WTC11 (cell line): ENCODE data around the gene WNT3A. TPM values are rescaled to one million over a fixed set of nuclear protein-coding genes. Genes with fewer than 3 reads are reported as not detected.

ENCODE experiments used
- ATAC-seq: fragments of 200-7000 bp; cut with Tn5 transposase; 2 replicates; pipeline ENCODE4 v1.10.0; 2021; ENCODE audit warnings: mild to moderate bottlenecking, moderate library complexity
- CTCF ChIA-PET: fragments of 300-600 bp; sonication (Branson Sonifier 250); formaldehyde crosslinking; loops from one replicate; lab custom pipeline; 2021; ENCODE audit warnings: antibody characterized with exemption; lab: Charles Lee
- POLR2A ChIA-PET: fragments of 350-600 bp; sonication (Branson Sonifier 250); formaldehyde crosslinking; loops from one replicate; lab custom pipeline; 2021; ENCODE audit warnings: antibody characterized with exemption; lab: Charles Lee
- DNase-seq: peaks from one replicate; pipeline ENCODE4 v3.0.0; 2021; ENCODE audit warnings: low spot score
- H3K27ac Mint-ChIP-seq: 2 replicates; pipeline ENCODE4 v1.8.0; 2021; ENCODE audit warnings: mixed read lengths
- H3K27me3 Mint-ChIP-seq: 2 replicates; pipeline ENCODE4 v1.8.0; 2021; ENCODE audit warnings: low read depth, mild to moderate bottlenecking, moderate library complexity, mixed read lengths
- H3K36me3 Mint-ChIP-seq: 2 replicates; pipeline ENCODE4 v1.8.0; 2021; ENCODE audit warnings: mixed read lengths
- H3K4me1 Mint-ChIP-seq: 2 replicates; pipeline ENCODE4 v1.8.0; 2022; ENCODE audit warnings: mixed read lengths
- H3K4me3 Mint-ChIP-seq: 2 replicates; pipeline ENCODE4 v1.8.0; 2021; ENCODE audit warnings: mild to moderate bottlenecking, moderate library complexity, mixed read lengths
- H3K9me3 Mint-ChIP-seq: 2 replicates; pipeline ENCODE4 v1.8.0; 2021; ENCODE audit warnings: mixed read lengths
- ETV6 ChIP-seq: sonication (generic); formaldehyde crosslinking; IDR thresholded peaks from 2 replicates; pipeline ENCODE4 v1.8.1; 2022; ENCODE audit warnings: mild to moderate bottlenecking, missing genetic modification reagents
- GTF2I ChIP-seq: fragments of 250-450 bp; sonication (Bioruptor Pico); conservative IDR thresholded peaks from 2 replicates; pipeline ENCODE4 v1.4.0; 2021; ENCODE audit warnings: mild to moderate bottlenecking
- IRF2 ChIP-seq: sonication (generic); formaldehyde crosslinking; IDR thresholded peaks from 2 replicates; pipeline ENCODE4 v1.8.0; 2022; ENCODE audit warnings: low read depth, missing genetic modification reagents, borderline replicate concordance
- NR1H2 ChIP-seq: sonication (generic); formaldehyde crosslinking; IDR thresholded peaks from 2 replicates; pipeline ENCODE4 v1.9.0; 2021; ENCODE audit warnings: mild to moderate bottlenecking, moderate library complexity, missing genetic modification reagents
- RORB ChIP-seq: fragments of 250-450 bp; sonication (Bioruptor Pico); IDR thresholded peaks from 2 replicates; pipeline ENCODE4 v1.9.0; 2021; ENCODE audit warnings: mild to moderate bottlenecking
- SMAD3 ChIP-seq: sonication (generic); formaldehyde crosslinking; IDR thresholded peaks from 2 replicates; pipeline ENCODE4 v1.8.0; 2022; ENCODE audit warnings: missing genetic modification reagents, mild to moderate bottlenecking, borderline replicate concordance
- ZNF219 ChIP-seq: sonication (generic); formaldehyde crosslinking; IDR thresholded peaks from 2 replicates; pipeline ENCODE4 v1.8.0; 2023; ENCODE audit warnings: missing genetic modification reagents, mild to moderate bottlenecking, borderline replicate concordance
- ZNF317 ChIP-seq: sonication (generic); formaldehyde crosslinking; IDR thresholded peaks from 2 replicates; pipeline ENCODE4 v1.8.1; 2023; ENCODE audit warnings: low read depth, mild to moderate bottlenecking, moderate library complexity, missing genetic modification reagents, borderline replicate concordance
- total RNA-seq: library from RNA; stranded (reverse); gene quantifications from 3 replicates; pipeline ENCODE4 v1.2.3, GENCODE V29; 2021
- TF ChIP-seq, protein P1 (sequence below): sonication (generic); formaldehyde crosslinking; IDR thresholded peaks from 2 replicates; pipeline ENCODE4 v1.8.1; 2023; ENCODE audit warnings: mild to moderate bottlenecking, missing genetic modification reagents
- TF ChIP-seq, protein P2 (sequence below): sonication (generic); formaldehyde crosslinking; conservative IDR thresholded peaks from 2 replicates; pipeline ENCODE4 v1.8.1; 2023; ENCODE audit warnings: mild to moderate bottlenecking, low read depth, missing genetic modification reagents, moderate library complexity
- TF ChIP-seq, protein P3 (sequence below): fragments of 250-450 bp; sonication (Bioruptor Pico); IDR thresholded peaks from 2 replicates; pipeline ENCODE4 v1.9.0; 2021; ENCODE audit warnings: mild to moderate bottlenecking, borderline replicate concordance
- TF ChIP-seq, protein P4 (sequence below): fragments of 250-450 bp; sonication (Bioruptor Pico); IDR thresholded peaks from 2 replicates; pipeline ENCODE4 v1.9.0; 2021; ENCODE audit warnings: moderate library complexity, mild to moderate bottlenecking, inconsistent platforms, borderline replicate concordance
- TF ChIP-seq, protein P5 (sequence below): sonication (generic); formaldehyde crosslinking; IDR thresholded peaks from 2 replicates; pipeline ENCODE4 v1.8.1; 2023; ENCODE audit warnings: mild to moderate bottlenecking, moderate library complexity, missing genetic modification reagents
- TF ChIP-seq, protein P6 (sequence below): sonication (generic); formaldehyde crosslinking; IDR thresholded peaks from 2 replicates; pipeline ENCODE4 v1.8.1; 2022; ENCODE audit warnings: mild to moderate bottlenecking, missing genetic modification reagents, moderate library complexity, borderline replicate concordance
- TF ChIP-seq, protein P7 (sequence below): sonication (generic); formaldehyde crosslinking; IDR thresholded peaks from 2 replicates; pipeline ENCODE4 v1.8.0; 2022; ENCODE audit warnings: mild to moderate bottlenecking, missing genetic modification reagents

WNT3A gene
- total RNA-seq, 1 experiment from 2014 or later = 0.17 TPM

DNA sequence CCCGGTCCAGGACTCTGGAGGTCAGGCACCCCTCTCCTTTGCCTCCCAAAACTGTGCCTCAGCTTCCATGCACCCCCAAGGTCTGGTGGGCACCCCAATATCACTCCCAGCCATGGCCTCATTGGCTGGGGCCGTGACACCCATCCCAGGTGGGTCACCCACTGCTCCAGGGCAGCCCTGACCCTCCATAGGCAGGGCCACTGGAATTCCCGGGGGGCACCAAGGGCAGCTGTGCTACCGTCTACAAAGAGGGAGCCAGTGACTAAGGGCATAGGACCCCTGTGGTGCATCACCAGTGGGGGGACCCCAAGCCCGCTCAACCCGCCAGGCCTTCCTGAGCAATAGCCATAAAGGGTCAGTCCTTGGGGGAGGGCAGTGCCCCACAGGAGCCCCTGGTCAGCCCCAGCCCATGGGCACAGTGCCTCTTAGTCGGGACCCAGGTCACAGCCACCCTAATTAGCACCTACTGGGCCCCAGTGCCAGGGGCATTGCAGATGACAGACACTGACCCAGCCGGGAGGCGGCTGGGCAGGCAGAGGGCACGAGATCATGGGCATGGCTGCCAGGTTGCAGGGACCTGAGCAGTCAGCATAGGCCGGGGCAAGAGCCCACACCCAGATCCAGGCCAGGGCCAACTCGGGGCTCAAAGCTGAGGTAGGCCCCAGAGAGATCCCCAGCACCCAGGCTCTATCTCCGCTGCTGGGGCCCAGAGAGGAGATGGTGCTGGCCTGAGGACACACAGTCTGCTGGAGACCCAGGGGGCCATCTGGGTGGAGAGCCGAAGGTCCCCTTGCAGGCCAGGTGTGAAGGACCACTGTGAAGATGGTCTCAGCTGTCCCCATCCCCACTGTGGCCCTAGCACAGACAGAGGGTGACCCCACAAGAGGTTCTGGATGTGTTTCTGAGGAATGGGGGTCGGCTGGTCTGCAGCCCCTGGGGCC, 56.7 kb downstream of the WNT3A start:
- TF ChIP-seq, protein P1, sequence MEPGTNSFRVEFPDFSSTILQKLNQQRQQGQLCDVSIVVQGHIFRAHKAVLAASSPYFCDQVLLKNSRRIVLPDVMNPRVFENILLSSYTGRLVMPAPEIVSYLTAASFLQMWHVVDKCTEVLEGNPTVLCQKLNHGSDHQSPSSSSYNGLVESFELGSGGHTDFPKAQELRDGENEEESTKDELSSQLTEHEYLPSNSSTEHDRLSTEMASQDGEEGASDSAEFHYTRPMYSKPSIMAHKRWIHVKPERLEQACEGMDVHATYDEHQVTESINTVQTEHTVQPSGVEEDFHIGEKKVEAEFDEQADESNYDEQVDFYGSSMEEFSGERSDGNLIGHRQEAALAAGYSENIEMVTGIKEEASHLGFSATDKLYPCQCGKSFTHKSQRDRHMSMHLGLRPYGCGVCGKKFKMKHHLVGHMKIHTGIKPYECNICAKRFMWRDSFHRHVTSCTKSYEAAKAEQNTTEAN = no peak
- TF ChIP-seq, protein P2, sequence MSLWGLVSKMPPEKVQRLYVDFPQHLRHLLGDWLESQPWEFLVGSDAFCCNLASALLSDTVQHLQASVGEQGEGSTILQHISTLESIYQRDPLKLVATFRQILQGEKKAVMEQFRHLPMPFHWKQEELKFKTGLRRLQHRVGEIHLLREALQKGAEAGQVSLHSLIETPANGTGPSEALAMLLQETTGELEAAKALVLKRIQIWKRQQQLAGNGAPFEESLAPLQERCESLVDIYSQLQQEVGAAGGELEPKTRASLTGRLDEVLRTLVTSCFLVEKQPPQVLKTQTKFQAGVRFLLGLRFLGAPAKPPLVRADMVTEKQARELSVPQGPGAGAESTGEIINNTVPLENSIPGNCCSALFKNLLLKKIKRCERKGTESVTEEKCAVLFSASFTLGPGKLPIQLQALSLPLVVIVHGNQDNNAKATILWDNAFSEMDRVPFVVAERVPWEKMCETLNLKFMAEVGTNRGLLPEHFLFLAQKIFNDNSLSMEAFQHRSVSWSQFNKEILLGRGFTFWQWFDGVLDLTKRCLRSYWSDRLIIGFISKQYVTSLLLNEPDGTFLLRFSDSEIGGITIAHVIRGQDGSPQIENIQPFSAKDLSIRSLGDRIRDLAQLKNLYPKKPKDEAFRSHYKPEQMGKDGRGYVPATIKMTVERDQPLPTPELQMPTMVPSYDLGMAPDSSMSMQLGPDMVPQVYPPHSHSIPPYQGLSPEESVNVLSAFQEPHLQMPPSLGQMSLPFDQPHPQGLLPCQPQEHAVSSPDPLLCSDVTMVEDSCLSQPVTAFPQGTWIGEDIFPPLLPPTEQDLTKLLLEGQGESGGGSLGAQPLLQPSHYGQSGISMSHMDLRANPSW (CRISPR knock-in tag) = no peak
- TF ChIP-seq IRF2 (CRISPR knock-in tag) = no peak
- no peak for TF ChIP-seq GTF2I (CRISPR knock-in tag)
- TF ChIP-seq ETV6 = no peak
- no peak for TF ChIP-seq ZNF219
- TF ChIP-seq, protein P3, sequence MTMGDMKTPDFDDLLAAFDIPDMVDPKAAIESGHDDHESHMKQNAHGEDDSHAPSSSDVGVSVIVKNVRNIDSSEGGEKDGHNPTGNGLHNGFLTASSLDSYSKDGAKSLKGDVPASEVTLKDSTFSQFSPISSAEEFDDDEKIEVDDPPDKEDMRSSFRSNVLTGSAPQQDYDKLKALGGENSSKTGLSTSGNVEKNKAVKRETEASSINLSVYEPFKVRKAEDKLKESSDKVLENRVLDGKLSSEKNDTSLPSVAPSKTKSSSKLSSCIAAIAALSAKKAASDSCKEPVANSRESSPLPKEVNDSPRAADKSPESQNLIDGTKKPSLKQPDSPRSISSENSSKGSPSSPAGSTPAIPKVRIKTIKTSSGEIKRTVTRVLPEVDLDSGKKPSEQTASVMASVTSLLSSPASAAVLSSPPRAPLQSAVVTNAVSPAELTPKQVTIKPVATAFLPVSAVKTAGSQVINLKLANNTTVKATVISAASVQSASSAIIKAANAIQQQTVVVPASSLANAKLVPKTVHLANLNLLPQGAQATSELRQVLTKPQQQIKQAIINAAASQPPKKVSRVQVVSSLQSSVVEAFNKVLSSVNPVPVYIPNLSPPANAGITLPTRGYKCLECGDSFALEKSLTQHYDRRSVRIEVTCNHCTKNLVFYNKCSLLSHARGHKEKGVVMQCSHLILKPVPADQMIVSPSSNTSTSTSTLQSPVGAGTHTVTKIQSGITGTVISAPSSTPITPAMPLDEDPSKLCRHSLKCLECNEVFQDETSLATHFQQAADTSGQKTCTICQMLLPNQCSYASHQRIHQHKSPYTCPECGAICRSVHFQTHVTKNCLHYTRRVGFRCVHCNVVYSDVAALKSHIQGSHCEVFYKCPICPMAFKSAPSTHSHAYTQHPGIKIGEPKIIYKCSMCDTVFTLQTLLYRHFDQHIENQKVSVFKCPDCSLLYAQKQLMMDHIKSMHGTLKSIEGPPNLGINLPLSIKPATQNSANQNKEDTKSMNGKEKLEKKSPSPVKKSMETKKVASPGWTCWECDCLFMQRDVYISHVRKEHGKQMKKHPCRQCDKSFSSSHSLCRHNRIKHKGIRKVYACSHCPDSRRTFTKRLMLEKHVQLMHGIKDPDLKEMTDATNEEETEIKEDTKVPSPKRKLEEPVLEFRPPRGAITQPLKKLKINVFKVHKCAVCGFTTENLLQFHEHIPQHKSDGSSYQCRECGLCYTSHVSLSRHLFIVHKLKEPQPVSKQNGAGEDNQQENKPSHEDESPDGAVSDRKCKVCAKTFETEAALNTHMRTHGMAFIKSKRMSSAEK = no peak
- ChIA-PET CTCF (interaction anchor here (0.9 kb wide), 1 partner anchor 59 kb away, joined by 3 read pairs; no protein-coding TSS in a partner anchor), POLR2A (no interaction called here)
- no peak for ATAC-seq
- peaks cover 5% of the 10 kb centered on the region for H3K4me1 Mint-ChIP-seq
- no peak for DNase-seq
- no peaks in the 10 kb centered on the region for H3K9me3 Mint-ChIP-seq
- H3K27ac Mint-ChIP-seq = no peak overlapping the region
- peaks cover 89% of the 10 kb centered on the region for H3K27me3 Mint-ChIP-seq
- no peaks in the 10 kb centered on the region for H3K36me3 Mint-ChIP-seq
- H3K4me3 Mint-ChIP-seq = no peak overlapping the region

DNA sequence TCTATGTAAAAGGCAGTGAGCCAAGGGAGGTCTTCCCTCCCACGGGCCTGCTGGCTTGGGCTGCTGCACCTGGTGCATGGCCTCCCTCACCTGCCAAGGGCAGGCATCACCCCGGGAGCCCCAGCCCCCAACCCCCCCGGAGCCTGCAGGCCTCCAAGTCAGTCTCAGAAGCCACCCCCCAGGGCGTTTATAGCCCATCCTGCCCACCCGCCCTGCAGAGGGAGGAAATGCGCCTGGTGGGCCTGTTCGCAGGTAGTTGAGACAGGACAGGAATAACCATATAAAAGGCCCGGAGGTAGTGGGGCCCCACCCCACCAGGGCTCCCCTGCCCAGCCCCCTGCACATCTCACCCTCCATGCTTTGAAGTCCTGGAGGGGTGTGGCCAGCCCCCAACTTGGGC, 57.5 kb downstream of the WNT3A start:
- peaks cover 5% of the 10 kb centered on the region for H3K4me1 Mint-ChIP-seq
- H3K27me3 Mint-ChIP-seq = peaks cover 84% of the 10 kb centered on the region
- ChIA-PET POLR2A (no interaction called here), CTCF (interaction anchor here (0.9 kb wide), 1 partner anchor 59 kb away, joined by 3 read pairs; no protein-coding TSS in a partner anchor)
- no peak overlapping the region for H3K4me3 Mint-ChIP-seq
- H3K27ac Mint-ChIP-seq = no peak overlapping the region
- H3K9me3 Mint-ChIP-seq = no peaks in the 10 kb centered on the region
- DNase-seq (no peak), ATAC-seq (no peak)
- no peaks in the 10 kb centered on the region for H3K36me3 Mint-ChIP-seq
- TF ChIP-seq, protein P2 (CRISPR knock-in tag) = no peak
- TF ChIP-seq, protein P4, sequence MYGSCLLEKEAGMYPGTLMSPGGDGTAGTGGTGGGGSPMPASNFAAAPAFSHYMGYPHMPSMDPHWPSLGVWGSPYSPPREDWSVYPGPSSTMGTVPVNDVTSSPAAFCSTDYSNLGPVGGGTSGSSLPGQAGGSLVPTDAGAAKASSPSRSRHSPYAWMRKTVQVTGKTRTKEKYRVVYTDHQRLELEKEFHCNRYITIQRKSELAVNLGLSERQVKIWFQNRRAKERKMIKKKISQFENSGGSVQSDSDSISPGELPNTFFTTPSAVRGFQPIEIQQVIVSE (CRISPR knock-in tag) = no peak
- no peak for TF ChIP-seq SMAD3 (CRISPR knock-in tag)
- TF ChIP-seq, protein P5, sequence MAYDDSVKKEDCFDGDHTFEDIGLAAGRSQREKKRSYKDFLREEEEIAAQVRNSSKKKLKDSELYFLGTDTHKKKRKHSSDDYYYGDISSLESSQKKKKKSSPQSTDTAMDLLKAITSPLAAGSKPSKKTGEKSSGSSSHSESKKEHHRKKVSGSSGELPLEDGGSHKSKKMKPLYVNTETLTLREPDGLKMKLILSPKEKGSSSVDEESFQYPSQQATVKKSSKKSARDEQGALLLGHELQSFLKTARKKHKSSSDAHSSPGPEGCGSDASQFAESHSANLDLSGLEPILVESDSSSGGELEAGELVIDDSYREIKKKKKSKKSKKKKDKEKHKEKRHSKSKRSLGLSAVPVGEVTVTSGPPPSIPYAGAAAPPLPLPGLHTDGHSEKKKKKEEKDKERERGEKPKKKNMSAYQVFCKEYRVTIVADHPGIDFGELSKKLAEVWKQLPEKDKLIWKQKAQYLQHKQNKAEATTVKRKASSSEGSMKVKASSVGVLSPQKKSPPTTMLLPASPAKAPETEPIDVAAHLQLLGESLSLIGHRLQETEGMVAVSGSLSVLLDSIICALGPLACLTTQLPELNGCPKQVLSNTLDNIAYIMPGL = no peak
- TF ChIP-seq, protein P6, sequence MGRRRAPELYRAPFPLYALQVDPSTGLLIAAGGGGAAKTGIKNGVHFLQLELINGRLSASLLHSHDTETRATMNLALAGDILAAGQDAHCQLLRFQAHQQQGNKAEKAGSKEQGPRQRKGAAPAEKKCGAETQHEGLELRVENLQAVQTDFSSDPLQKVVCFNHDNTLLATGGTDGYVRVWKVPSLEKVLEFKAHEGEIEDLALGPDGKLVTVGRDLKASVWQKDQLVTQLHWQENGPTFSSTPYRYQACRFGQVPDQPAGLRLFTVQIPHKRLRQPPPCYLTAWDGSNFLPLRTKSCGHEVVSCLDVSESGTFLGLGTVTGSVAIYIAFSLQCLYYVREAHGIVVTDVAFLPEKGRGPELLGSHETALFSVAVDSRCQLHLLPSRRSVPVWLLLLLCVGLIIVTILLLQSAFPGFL (CRISPR knock-in tag) = no peak
- no peak for TF ChIP-seq RORB (CRISPR knock-in tag)
- TF ChIP-seq NR1H2 (CRISPR knock-in tag) = no peak
- TF ChIP-seq, protein P7, sequence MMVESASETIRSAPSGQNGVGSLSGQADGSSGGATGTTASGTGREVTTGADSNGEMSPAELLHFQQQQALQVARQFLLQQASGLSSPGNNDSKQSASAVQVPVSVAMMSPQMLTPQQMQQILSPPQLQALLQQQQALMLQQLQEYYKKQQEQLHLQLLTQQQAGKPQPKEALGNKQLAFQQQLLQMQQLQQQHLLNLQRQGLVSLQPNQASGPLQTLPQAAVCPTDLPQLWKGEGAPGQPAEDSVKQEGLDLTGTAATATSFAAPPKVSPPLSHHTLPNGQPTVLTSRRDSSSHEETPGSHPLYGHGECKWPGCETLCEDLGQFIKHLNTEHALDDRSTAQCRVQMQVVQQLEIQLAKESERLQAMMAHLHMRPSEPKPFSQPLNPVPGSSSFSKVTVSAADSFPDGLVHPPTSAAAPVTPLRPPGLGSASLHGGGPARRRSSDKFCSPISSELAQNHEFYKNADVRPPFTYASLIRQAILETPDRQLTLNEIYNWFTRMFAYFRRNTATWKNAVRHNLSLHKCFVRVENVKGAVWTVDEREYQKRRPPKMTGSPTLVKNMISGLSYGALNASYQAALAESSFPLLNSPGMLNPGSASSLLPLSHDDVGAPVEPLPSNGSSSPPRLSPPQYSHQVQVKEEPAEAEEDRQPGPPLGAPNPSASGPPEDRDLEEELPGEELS (CRISPR knock-in tag) = no peak
- no peak for TF ChIP-seq ZNF317 (CRISPR knock-in tag)
